SK-N-MC (cell line): ENCODE measurements around the gene MFSD2A.

ENCODE experiments used
- DNase-seq: peaks from one replicate; pipeline ENCODE4 v3.0.0-alpha.2; 2011; ENCODE audit warnings: low read depth, low spot score
- H3K27ac ChIP-seq: fragments of 200-600 bp; sonication (generic); 2 replicates; pipeline ENCODE4 v1.5.1; 2016; ENCODE audit warnings: mixed run types
- H3K36me3 ChIP-seq: fragments of 200-600 bp; sonication (generic); 2 replicates; pipeline ENCODE4 v1.6.1; 2017; ENCODE audit warnings: antibody characterized with exemption, low read length, mixed read lengths; ENCODE audit not compliant: insufficient read depth
- H3K4me3 ChIP-seq: fragments of 200-600 bp; sonication (generic); 2 replicates; pipeline ENCODE4 v1.5.1; 2016
- H3K9ac ChIP-seq: fragments of 200-600 bp; sonication (generic); 2 replicates; pipeline ENCODE4 v1.8.0; 2017; ENCODE audit warnings: mixed run types, mixed read lengths; ENCODE audit not compliant: insufficient read length
- H3K9me3 ChIP-seq: fragments of 200-600 bp; sonication (generic); 2 replicates; pipeline ENCODE4 v1.6.1; 2017; ENCODE audit warnings: low read depth, mild to moderate bottlenecking, antibody characterized with exemption, low read length, moderate library complexity, mixed read lengths
- EZH2 ChIP-seq: fragments of 200-600 bp; sonication (generic); IDR thresholded peaks from one replicate; pipeline ENCODE4 v1.6.1; 2017; ENCODE audit warnings: antibody characterized with exemption
- FOXP2 ChIP-seq: optimal IDR thresholded peaks from 2 replicates; pipeline ENCODE3; 2011; ENCODE audit warnings: mild to moderate bottlenecking, moderate library complexity; ENCODE audit not compliant: insufficient read depth; ENCODE audit errors: extremely low read length, control extremely low read depth
- POLR2AphosphoS5 ChIP-seq: IDR thresholded peaks from 2 replicates; pipeline ENCODE4 v1.6.1; 2012; ENCODE audit warnings: mild to moderate bottlenecking, low read depth, low read length, borderline replicate concordance

MFSD2A gene

DNA sequence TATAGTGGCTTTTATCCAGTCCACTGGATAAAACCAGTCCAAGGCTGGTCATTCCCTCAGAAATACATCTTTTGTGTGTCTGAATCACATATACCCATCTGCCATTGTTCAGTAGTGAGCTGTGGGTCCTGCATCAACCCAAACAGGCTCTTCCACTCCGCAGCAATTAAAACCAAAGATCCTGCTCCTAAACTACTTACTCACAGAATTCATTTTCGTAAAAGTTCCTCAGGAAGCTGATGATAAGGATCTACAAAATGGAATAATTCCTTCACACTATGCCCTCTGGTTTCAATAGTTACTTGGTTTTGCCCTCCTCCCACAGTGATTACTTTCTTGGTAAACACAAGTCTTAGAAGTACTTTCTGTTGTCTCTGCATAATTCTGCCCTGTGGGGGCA lies 5.1 kb upstream of the MFSD2A start:
- Histone ChIP-seq H3K4me3 (no peak overlapping the region), H3K9me3 (no peaks in the 10 kb centered on the region), H3K27ac (no peak overlapping the region), H3K9ac (no peak overlapping the region), H3K36me3 (no peaks in the 10 kb centered on the region)
- TF ChIP-seq FOXP2 (no peak), EZH2 (no peak), POLR2AphosphoS5 (no peak)
- no peak for DNase-seq

- no peak overlapping the region for H3K4me3 ChIP-seq
- no peak overlapping the region for H3K9ac ChIP-seq
- H3K9me3 ChIP-seq = no peaks in the 10 kb centered on the region
- no peak for DNase-seq
- no peaks in the 10 kb centered on the region for H3K36me3 ChIP-seq
- no peak overlapping the region for H3K27ac ChIP-seq
- TF ChIP-seq POLR2AphosphoS5 (no peak), FOXP2 (no peak), EZH2 (no peak)
These were observed 3.0 kb upstream of the MFSD2A start for GRCh38 chr1:39951926-39952325.

DNA sequence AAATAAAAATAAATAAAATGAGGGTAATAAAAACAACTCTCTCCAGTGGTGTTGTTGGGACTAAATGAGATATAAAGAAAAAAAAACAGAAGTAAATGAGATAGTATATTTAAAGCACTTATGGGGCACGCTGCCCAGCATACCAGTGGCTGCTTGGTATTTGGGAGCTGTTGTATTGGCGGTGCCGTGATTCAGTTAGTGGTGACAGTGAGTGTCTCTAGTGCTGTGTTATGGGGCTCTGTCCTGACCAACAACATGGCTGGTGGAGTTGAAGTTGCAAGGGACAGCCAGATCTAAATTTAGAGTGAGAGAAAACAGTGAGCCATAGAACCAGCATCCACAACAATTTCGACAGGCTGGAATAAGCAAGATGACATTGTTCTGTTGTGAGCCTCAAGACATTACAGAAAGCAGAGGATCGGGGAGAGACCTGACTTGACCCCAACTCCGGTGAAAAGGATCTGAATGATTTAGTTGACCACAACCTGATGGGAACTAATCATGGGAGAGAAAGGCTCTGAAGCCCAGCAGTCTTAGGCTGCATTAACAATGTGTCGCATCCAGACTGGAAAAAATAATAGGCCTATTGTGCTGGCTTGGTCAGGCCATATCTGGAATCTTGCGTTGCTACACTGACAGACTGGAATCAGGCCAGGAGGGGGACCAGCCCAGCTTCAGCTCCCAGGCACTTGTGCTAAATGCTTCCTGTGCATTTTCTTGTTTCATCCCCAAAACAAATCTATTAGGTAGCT lies 2.4 kb upstream of the MFSD2A start:
- TF ChIP-seq EZH2 = no peak
- no peak for TF ChIP-seq FOXP2
- no peak for TF ChIP-seq POLR2AphosphoS5
- Histone ChIP-seq H3K27ac (no peak overlapping the region), H3K4me3 (no peak overlapping the region), H3K36me3 (no peaks in the 10 kb centered on the region), H3K9me3 (no peaks in the 10 kb centered on the region), H3K9ac (no peak overlapping the region)
- no peak for DNase-seq

DNA sequence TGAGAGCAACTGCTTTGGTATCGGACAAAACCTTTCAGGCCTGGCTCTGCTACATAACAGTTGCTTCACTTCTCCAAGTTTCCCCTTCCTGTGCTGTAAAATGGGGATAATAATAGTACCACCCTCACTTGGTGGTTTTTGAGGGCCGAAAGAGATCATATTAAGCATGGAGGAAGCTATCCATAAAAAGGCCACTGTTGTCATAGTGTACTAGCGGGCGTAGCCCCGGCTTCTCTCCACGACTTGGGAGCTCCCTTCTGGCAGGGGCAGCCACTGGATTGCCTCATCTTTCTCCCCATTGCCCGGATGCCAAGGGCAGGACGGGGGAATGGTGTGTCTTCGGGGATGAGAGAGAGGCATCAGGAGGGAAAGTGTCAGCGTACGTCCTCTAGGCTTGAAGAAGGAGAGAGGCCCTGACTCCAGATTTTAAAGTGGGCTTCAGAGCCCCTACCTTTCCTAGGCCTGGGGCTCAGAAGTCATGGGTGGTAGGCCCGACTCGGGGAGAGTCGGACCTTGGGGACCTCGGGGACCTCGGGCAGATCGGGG lies 548 bp upstream of the MFSD2A start:
- no peak for TF ChIP-seq EZH2
- no peak for TF ChIP-seq FOXP2
- TF ChIP-seq POLR2AphosphoS5 = no peak
- H3K4me3 ChIP-seq = peak overlapping the region; percentile 77; the same call in 1 of the 2 replicates
- no peak for DNase-seq
- H3K9me3 ChIP-seq = no peaks in the 10 kb centered on the region
- no peak overlapping the region for H3K9ac ChIP-seq
- H3K36me3 ChIP-seq = no peaks in the 10 kb centered on the region
- H3K27ac ChIP-seq = no peak overlapping the region

GRCh38 chr1:39955547-39956539 lies 898 bp downstream of the MFSD2A start:
- H3K27ac ChIP-seq = no peak overlapping the region

GRCh38 chr1:39957299-39958015 lies 2.5 kb downstream of the MFSD2A start:
- H3K9me3 ChIP-seq = no peaks in the 10 kb centered on the region
- no peak for DNase-seq
- H3K27ac ChIP-seq = no peak overlapping the region
- TF ChIP-seq FOXP2 (no peak), POLR2AphosphoS5 (no peak), EZH2 (no peak)
- no peak overlapping the region for H3K9ac ChIP-seq
- no peak overlapping the region for H3K4me3 ChIP-seq
- no peaks in the 10 kb centered on the region for H3K36me3 ChIP-seq

More at GRCh38 chr1:39955547-39956539, 898 bp downstream of the MFSD2A start:
- no peaks in the 10 kb centered on the region for H3K9me3 ChIP-seq
- H3K4me3 ChIP-seq = peak overlapping the region; percentile 77
- TF ChIP-seq EZH2 (no peak), POLR2AphosphoS5 (no peak), FOXP2 (no peak)
- DNase-seq = no peak
- no peak overlapping the region for H3K9ac ChIP-seq
- H3K36me3 ChIP-seq = no peaks in the 10 kb centered on the region

DNA sequence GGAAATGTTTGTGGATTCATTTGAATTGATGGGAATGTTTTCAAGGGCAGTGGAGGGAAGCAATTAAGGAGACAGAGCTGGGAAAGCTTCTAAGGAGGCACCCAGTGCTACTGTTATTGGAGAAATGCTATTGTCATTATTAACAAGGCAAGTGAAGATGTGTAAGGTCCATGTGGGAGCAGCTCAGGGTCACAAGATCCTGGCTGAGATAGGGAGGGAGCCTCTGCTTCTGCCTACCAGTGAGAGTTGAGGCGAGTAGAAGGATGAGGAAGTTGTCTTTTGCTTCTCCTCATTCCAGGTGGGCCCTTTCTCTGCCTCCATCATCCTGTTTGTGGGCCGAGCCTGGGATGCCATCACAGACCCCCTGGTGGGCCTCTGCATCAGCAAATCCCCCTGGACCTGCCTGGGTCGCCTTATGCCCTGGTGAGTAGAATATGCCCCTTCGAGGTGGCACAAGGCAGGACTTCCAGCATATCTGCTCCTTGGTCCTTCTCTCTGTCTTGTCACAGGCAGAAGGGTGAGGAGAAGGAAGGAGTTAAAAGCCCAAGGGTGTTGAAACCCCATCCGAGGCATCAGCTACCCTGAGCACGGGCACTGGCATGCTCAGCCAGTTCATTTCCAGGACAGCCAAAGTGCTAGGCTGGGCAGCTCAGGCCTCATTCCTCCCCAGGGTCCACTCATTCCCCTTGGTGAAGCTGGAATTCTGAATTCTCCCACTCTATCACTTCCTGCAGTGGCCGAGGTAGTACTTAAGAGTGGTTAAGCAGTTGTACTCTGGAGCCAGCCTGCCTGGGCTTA lies 3.7 kb downstream of the MFSD2A start:
- TF ChIP-seq EZH2 (no peak), POLR2AphosphoS5 (no peak), FOXP2 (no peak)
- no peak for DNase-seq
- H3K27ac ChIP-seq = no peak overlapping the region
- H3K36me3 ChIP-seq = no peaks in the 10 kb centered on the region
- no peak overlapping the region for H3K4me3 ChIP-seq
- H3K9ac ChIP-seq = no peak overlapping the region
- H3K9me3 ChIP-seq = no peaks in the 10 kb centered on the region
